ENCODE results near the gene PLXNA1.

The PLXNA1 gene

GRCh38 chr3:126954141-126954842 is 28.6 kb upstream of the PLXNA1 start:
- DNase-seq, result no peak

GRCh38 chr3:126955004-126955790 is 27.7 kb upstream of the PLXNA1 start:
- DNase-seq, result no peak

- DNase-seq, result no peak
Observed at GRCh38 chr3:126956361-126956760, 26.6 kb upstream of the PLXNA1 start.

GRCh38 chr3:126956866-126957650 is 25.9 kb upstream of the PLXNA1 start:
- no peak for DNase-seq

- DNase-seq, result no peak
Observed at GRCh38 chr3:126957776-126958637, 24.9 kb upstream of the PLXNA1 start.

- no peak for DNase-seq
Observed at GRCh38 chr3:126958638-126959085, 24.3 kb upstream of the PLXNA1 start.

GRCh38 chr3:126959136-126959920 is 23.6 kb upstream of the PLXNA1 start:
- DNase-seq, result no peak

GRCh38 chr3:126959921-126960603 is 22.9 kb upstream of the PLXNA1 start:
- DNase-seq, result no peak

GRCh38 chr3:126960604-126960995 is 22.3 kb upstream of the PLXNA1 start:
- DNase-seq, result no peak

- no peak for DNase-seq
Observed at GRCh38 chr3:126961191-126961790, 21.6 kb upstream of the PLXNA1 start.

- no peak for DNase-seq
Observed at GRCh38 chr3:126961791-126962461, 21.0 kb upstream of the PLXNA1 start.

GRCh38 chr3:126962756-126963155 is 20.2 kb upstream of the PLXNA1 start:
- no peak for DNase-seq

- no peak for DNase-seq
Observed at GRCh38 chr3:126963261-126964190, 19.4 kb upstream of the PLXNA1 start.

GRCh38 chr3:126964261-126964660 is 18.7 kb upstream of the PLXNA1 start:
- DNase-seq, result no peak

- no peak for DNase-seq
Observed at GRCh38 chr3:126964950-126965349, 18.0 kb upstream of the PLXNA1 start.

GRCh38 chr3:126965526-126966080 is 17.3 kb upstream of the PLXNA1 start:
- no peak for DNase-seq

GRCh38 chr3:126967386-126967785 is 15.5 kb upstream of the PLXNA1 start:
- no peak for DNase-seq
